ENCODE results near the gene VWA5A.

DNA sequence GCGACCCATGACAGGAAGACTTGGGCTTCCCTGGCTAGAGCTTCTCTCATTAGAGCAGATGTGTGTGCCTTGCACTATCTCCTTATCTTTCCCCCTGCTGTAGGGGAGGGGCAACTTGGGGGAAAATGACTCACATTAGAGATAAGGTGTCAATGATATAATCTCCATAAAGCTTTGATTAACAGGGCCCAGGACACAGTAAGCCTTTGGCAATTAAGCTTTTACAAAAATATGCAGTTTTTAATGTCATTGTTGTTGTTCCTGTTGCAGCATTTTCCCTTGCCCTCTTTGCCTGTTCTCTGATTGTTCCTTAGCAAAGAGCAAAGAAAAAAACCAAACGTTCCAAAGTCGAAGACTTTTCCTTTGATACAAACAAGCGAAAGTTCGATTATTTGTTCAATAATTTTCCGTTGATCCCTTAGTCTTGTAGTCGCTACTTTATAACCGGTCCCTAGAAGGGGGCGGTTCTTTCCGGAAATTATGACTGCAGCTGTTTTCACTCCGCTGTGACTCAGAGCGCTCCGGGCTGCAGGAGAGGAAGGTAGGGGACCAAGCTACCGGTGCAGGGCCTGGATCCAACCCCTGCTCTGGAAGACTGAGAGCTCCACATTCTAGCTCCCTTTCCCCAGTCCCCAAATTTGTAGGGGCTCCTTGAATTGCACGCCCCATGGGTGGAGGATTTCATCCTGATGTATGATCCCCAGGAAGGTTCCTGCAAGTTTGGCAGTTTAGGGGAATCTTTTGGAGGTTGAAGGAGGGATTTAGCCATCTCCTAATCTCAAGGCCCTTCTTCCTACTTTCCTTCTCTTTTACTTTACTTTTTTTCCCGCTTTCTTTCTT is at the start of gene VWA5A:
- TF ChIP-seq, protein P1, sequence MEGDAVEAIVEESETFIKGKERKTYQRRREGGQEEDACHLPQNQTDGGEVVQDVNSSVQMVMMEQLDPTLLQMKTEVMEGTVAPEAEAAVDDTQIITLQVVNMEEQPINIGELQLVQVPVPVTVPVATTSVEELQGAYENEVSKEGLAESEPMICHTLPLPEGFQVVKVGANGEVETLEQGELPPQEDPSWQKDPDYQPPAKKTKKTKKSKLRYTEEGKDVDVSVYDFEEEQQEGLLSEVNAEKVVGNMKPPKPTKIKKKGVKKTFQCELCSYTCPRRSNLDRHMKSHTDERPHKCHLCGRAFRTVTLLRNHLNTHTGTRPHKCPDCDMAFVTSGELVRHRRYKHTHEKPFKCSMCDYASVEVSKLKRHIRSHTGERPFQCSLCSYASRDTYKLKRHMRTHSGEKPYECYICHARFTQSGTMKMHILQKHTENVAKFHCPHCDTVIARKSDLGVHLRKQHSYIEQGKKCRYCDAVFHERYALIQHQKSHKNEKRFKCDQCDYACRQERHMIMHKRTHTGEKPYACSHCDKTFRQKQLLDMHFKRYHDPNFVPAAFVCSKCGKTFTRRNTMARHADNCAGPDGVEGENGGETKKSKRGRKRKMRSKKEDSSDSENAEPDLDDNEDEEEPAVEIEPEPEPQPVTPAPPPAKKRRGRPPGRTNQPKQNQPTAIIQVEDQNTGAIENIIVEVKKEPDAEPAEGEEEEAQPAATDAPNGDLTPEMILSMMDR (IDR thresholded peaks at IDR 0.05; ENCODE audit: poor library complexity, severe bottlenecking) = no peak
- TF ChIP-seq EZH2 (IDR thresholded peaks at IDR 0.05; ENCODE audit: borderline replicate concordance, insufficient read depth, low read length, poor library complexity, severe bottlenecking) (no peak), TAF1 (IDR thresholded peaks at IDR 0.05; ENCODE audit: low read depth) (peak; percentile 98), EP300 (conservative IDR thresholded peaks at IDR 0.05; ENCODE audit: poor library complexity, severe bottlenecking) (peak; percentile 37), RAD21 (conservative IDR thresholded peaks at IDR 0.05) (peak; percentile 67), SMC3 (conservative IDR thresholded peaks at IDR 0.05; ENCODE audit: poor library complexity) (peak; percentile 67), POLR2AphosphoS5 (IDR thresholded peaks at IDR 0.05) (peak; percentile 97), MXI1 (conservative IDR thresholded peaks at IDR 0.05; ENCODE audit: poor library complexity, severe bottlenecking) (peak; percentile 42)
- TF ChIP-seq, protein P2, sequence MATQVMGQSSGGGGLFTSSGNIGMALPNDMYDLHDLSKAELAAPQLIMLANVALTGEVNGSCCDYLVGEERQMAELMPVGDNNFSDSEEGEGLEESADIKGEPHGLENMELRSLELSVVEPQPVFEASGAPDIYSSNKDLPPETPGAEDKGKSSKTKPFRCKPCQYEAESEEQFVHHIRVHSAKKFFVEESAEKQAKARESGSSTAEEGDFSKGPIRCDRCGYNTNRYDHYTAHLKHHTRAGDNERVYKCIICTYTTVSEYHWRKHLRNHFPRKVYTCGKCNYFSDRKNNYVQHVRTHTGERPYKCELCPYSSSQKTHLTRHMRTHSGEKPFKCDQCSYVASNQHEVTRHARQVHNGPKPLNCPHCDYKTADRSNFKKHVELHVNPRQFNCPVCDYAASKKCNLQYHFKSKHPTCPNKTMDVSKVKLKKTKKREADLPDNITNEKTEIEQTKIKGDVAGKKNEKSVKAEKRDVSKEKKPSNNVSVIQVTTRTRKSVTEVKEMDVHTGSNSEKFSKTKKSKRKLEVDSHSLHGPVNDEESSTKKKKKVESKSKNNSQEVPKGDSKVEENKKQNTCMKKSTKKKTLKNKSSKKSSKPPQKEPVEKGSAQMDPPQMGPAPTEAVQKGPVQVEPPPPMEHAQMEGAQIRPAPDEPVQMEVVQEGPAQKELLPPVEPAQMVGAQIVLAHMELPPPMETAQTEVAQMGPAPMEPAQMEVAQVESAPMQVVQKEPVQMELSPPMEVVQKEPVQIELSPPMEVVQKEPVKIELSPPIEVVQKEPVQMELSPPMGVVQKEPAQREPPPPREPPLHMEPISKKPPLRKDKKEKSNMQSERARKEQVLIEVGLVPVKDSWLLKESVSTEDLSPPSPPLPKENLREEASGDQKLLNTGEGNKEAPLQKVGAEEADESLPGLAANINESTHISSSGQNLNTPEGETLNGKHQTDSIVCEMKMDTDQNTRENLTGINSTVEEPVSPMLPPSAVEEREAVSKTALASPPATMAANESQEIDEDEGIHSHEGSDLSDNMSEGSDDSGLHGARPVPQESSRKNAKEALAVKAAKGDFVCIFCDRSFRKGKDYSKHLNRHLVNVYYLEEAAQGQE (IDR thresholded peaks at IDR 0.05; ENCODE audit: borderline replicate concordance) = peak; percentile 89

Data from neural cell (in vitro differentiated cells).